ENCODE measurements around the gene LMO2.

Gene LMO2

DNA sequence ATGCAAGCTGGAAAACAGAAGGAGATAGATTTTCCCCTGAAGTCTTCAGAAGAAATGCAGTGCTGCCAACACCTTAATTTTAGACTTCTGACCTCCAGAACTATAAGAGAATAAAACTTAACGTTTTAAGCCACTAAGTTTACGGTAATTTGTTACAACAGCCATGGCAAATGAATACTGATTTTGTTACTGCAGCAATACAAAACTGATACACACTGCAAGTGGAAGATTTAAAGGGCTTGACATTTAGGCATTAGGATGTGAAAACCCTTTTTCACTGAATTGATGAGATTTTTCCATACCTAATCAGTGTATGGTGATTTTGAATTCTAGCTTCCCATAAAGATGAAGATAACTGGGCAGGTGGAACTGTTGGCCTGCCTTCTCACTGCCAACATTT lies 22.1 kb upstream of the LMO2 start:
- no peak for DNase-seq

DNA sequence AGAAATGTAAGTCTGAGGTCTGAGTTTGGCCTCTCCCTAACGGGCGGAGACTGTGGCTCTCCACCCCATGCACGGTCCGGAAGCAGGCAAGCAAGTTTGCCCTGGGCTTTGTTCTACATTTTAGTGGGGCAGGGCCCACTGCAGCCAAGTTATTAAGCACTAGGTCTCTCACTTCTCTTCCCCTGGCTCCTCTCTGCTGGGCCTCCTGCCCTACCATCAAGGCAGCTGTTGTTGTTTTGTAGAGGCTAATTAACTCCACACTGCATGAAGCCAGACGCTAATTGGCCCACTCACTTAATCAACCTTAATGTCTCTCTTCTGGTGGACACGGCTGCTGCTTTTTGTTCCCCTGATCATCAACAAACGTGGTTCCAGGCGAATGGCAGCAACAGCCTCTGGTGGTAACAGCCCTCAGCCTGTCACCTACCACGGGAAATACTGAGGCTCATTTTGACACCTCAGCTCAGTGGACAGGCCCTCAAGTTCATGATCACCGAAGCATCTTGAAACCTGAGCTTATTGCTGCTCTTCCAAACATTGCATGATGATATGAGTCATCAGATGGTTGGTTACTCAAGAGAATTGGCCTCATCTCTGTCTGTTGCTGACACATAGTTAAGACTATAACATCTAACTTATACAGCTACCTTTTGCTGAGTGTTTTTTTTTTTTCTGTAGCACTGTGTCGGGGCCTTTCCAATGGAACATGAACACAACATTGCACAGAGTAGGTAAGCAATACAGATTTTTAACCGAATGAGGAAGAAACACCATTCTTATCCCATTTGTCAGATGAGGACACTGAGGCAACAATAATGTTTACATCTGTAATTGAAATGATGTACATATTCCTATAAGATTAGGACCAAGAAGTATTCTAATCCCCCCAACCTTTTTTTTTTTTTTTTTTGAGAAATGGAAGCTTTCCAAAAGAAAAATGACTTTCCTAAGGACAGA lies 20.8 kb upstream of the LMO2 start:
- DNase-seq = no peak

DNA sequence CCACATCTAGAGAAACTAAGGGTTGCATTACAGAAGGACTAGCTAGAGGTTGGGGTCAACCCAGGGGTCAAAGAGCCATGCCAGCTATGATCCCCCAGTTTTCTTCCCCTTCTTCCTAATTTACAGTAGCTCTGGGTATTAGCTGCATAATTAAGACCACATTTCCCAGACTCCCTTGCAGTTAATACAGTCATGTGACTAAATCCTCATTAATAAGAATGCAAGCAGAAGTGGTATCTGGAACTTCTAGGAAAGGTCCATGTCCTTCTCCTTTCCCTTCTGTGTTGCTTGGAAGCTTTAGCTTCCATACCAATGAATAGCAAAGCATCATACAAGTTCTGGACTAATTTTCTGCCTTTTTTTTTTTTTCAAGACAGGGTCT lies 19.1 kb upstream of the LMO2 start:
- DNase-seq = no peak

DNA sequence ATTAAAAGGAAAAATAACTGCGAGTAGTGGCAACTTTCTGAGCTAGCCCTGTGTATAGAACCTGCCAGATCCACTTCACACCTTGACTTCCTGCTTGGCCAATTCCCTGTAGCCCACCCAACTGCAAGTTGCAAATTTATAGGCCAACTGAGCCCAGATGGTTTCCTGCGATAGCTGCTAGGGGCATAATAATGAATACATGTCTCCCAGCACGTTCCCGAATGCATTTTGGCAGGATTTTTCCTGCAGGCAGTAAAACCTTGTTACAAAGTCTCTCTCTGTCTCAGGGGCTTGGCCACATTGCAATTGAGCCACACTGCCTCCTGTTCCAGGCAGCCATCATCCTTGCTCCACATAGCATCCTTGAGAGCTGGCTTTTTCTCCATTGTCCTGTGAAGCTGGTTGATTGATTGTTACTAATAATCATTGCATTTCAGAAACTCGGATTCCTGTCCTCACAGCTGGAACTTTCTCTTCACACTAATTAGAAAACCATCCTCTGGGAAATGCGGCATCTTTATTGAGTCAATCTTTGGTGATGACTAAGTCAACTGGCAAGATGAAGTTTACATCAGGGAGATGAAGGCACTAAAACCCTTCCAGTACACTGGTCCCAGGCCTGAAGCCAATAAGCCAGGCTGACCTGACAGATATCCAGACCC lies 18.6 kb upstream of the LMO2 start:
- DNase-seq = no peak

DNA sequence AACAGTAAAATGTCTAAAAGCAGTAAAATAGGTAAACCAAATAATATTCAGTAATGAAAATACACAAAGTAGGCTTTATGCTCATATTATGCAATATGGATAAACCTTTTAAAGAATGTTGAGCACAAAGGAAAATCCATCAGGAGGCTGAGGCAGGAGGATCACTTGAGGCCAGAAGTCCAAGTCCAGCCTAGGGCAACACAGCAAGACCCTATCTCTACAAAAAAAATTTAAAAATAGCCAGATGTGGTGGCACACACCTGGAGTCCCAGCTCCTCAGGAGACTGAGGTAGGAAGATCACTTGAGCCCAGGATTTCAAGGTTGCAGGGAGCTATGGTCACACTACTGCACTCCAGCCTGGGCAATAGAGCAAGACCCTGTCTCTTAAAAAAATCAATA lies 17.7 kb upstream of the LMO2 start:
- no peak for DNase-seq

DNA sequence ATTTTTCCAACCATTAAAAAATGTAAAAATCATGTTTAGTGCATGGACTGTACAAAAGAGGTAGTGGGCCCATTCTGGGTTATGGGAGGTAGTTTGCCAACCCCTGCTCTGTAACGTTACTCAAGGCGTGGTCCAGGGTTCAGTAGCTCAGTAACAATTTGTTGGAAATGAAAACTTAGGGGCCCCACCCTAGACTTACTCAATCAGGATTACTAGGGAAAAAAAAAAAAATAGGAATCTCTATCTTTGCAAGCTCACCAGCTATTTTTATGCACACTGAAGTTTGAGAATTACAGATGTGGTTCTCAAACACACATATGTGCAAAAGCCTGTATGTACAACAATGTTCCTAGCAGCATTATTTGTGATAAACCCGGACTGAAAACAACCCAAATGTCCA lies 17.3 kb upstream of the LMO2 start:
- DNase-seq = no peak

DNA sequence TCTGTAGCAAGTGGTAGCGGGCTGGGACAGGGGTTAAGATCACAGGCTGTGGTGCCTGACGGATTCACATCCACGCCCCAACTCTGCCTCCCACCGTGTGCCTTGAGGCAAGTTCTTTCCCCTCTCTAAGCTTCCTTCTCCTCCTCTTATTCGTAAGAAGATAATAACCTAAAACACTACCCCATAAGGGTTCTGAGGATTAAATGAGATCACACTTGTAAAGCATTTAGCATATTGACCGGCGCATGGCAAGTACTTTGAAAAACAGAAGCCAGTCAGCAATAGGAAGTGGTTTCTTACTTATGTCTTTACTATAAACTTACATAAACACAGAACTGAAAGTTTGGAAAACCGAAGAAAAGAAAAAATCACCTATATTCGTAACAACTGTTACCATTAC lies 15.5 kb upstream of the LMO2 start:
- no peak for DNase-seq

DNA sequence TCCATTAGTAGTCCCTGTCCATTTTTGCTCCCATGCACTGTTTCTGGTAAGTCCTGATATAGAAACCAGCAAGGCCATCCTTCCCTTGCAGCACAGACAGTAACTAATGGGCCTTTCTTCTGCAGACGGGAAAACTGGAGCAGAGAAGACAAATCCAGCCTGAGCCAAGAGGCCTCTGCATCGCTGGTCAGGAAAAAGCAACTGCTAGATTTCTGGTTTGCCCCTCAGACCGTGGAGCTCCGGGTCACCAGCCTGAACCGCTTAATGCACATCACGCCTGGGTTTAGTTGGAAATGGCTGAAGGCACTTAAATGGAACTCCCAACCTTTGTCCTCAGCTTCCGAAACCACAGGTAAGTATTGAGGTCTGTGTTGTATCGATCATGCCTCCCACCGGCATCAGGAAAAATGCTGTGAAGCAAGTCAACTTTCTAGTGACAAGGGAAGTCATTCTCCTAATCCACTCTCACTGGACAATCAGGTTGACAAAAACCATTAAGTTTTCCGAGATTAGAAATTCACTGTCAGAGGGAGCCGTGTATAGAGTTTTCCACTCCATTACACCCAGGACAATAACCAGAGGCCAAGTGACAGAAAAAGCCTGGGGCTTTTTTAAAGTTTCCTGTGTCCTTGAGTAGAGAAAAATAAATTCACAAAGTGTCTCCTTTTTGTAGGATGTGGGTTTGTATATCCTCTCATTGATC lies 14.8 kb upstream of the LMO2 start:
- DNase-seq = no peak

DNA sequence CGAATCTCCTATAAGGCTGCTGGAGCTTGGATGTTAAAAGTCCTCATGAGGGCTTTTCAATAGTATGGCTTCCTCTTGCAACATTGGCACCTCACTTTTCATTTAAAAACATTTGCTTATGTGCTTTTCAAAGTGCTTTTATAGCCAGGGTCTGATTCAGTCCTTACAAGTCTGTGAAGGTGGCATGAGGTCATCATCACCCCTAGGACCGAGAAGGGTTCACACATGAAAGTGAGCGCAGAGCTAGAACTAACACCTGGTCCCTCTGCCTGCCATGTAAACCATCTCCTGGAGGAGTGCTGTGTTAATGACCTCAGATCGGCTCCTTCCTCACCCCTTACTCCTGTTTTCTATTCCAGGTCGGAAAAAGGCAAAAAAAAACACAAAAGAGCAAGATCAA lies 12.2 kb upstream of the LMO2 start:
- no peak for DNase-seq

DNA sequence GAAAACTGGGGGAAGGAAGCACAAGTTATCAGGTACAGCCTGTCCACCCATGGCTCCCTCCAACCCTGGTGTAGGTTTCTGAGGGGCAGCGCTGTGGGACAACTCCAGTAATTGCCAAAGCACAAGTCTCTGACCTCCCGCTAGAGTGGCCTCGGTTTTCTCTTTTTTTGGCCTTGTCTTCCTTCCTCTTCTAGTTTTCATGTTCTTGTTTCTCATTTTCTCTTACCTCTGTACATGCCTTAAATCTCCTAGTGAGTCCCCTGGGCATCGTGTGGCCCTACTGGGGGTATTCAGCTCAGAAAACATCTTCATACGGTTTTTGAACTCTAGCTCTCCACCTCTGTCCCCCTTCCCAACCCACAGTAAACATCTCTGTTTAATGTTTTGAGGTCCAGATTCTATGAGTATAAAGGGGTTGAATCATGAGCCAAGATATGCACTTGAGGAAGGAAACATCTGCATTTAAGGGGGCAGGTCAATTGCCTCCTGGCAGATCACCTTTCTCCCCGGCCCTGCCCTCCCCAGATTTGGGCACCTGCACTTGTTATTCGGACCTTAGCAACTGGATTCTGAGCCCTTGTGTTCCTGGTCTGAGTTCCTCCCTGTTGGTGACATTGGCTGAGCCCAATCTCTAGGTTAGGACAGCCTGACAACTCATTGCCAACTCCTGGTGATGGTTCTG lies 8.4 kb upstream of the LMO2 start:
- no peak for DNase-seq

DNA sequence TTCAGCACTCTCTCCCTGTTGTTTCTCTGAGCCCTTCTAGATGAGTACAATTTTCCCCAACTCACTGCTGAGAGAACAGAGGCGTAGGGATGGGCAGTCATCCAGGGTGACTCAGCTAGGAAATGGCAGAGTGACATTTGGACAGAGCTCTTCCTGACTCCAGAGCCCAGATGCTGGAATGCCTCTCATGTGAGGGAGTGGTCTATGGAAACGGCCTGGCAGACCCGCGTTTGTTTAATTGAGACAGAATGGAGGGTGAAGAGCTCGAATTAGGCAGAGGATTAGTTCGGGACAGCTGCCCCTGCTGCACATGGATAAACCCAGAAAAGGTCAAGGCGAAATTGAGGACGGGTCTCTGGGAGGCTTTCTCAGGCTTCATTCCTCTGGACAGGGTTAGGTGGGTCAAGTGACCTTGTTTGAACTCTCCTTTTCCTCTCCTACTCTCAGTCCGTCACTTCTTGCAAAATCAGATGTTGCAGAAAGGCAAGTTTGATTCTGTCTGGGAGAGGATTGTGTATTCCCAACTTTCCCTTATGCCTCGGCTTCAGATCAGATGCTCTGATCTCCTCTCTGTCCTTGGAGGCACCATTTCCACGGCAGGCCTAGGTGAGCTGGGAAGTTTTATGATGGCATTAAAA lies 7.6 kb upstream of the LMO2 start:
- DNase-seq = no peak

DNA sequence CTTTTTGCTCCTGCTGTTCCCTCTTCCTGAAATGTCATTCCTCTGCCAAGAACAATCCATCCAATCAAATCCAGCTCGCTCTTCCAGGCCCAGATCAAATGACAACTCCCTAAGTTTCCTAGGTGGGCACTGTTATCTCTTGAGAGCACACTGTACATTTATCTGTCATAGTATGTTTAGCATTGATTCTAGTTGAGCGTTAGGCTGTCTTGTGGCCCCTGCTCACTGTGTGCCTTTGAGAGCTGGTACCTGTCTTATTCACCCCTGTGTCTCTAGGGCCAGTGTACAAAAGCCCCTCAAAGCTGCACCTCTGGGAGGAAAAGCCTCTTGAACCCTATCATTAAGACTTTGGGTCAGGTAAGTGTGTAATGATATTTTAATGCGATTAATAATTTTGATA lies 7.1 kb upstream of the LMO2 start:
- no peak for DNase-seq

DNA sequence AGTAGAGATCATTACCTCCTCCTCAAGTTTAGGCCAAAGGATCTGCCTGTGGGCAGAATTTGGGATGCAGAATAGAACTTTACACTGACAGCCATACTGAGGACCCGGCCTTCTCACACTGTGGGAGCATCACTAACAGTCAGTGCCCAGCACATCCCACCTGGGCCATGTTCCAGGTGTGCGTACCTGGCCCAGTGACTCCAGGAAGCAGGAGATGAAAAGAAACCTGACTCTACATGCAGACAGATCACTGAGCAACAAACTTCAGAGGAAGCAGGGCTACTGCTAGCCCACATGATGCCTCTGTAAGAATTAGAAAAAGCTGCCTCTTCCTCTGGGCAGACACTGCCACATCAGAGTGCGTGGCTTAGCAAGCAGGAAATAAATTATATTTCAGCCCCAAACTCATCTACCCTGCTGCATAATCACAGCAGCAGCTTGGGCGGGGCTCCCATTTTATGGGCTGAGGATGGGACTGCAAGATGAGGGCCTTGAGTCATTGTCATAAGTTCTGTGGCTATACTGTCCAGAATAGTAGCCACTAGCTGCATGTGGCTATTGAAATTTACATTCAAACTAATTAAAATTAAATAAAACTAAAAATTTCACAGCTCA lies 6.0 kb upstream of the LMO2 start:
- no peak for DNase-seq

DNA sequence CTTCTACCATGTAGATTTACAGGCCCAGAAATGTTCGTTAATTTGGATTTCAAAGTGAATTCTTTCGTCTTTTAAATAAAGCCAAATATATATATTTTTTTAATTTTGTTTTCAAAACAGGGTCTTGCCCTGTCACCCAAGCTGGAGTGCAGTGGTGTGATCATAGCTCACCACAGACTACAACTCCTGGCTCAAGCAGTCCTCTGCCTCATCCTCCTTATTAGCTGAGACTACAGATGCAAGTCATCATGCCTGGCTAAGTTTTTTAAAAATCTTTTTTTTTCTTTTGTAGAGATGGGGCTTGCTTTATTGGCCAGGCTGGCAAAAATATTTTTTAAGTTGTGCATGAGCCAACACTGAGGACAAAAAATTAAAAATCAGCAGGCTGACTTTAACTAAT lies 5.0 kb upstream of the LMO2 start:
- DNase-seq = no peak

DNA sequence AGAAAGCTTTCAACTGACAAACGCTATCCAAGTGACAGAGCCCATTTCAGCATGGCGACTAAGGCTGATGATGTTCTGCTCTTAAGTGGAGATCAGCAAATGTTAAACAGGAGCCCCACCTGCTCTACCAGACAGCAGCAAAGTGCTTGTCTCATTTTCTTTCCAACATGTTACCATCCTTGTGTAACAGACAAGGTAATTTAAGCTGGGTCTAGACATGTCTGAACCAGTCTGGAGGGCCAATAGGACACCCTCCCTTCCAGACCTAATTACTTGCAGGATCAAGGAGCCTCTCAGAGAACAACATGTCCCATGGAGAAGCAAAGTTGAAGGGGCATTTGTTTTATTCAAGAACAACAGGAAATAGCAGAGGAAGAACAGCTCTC lies 3.9 kb upstream of the LMO2 start:
- DNase-seq = no peak

DNA sequence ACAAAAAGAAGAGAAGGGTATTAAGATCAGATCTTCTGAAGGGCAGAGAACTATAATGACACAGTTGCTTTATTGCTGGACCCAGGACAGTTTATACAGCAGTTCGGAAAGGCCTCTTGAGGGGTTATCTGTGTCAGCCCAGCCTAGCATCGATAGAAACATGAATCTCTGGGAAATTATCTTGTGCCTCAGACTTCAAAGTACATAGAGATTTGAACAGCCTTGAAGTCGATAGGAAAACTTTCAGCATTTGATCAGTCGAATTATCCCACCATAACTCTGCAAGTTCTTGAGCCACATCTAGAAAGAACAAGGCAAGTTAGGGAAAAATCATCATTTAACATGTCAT lies 2.5 kb upstream of the LMO2 start:
- DNase-seq = no peak

DNA sequence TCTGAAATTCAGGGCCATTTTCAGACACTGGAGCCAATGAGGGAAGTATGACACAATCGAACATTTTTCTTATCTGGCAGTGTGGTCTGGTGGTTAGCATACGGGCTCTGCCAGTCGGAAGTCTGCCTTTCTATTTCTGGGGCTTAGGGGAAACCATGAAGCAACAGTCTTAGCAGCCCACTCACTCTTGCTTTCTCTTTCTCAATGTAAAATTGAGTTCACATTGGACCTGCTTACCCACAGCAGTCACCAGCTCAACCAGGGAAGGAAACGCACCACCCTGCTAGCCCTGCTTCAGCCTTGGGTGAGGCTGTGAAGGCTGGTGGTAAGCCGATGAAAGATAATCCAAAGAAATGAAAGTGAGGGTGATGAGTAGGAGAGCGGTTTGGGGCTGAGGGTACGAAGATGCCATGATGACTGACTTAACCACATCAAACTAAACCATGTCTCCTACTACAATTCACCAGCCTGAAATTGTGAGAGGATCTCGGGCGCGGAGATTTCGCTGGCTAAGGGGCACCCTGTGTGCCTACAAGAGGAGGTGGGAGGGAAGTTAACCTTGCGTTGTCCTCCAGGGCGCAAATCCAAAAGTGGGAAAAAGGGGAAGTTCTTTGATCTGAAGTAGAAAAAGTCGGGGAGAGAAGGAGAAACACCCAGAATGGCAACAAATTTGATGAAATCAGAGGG lies 2.0 kb upstream of the LMO2 start:
- peak; percentile 77 for DNase-seq

DNA sequence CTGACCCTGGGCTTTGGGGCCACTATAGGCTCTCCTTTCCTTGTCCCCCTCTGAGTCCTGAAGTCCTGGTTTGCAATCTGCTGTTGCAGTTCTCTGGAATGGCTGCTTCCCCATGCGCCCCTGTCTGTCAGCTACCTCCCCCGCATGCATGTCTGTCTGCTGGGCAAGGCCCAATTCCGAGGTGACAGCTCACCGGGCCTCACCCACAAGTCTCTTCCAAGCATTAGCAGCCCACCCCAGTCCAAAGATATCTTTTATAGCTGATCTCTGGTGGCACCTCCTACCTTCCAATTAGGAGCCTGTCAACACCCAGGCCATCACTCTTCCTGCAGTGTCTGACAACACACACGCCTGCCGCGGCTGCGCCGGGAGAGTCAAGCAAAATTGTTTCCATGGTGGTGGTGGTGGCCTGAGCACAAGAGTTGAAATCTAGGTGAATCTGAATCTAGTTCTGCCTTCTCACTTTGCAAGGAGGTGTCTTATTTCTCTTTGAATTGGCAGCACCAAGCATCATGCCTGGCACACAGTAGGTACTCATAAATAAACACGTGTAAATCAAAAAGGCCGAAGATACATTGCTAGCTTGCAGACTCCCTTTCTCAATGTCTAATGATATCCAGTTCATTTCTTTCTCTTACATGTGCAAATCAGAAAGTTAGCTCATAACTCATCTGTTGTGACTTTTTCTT lies 1.2 kb upstream of the LMO2 start:
- DNase-seq = no peak

DNA sequence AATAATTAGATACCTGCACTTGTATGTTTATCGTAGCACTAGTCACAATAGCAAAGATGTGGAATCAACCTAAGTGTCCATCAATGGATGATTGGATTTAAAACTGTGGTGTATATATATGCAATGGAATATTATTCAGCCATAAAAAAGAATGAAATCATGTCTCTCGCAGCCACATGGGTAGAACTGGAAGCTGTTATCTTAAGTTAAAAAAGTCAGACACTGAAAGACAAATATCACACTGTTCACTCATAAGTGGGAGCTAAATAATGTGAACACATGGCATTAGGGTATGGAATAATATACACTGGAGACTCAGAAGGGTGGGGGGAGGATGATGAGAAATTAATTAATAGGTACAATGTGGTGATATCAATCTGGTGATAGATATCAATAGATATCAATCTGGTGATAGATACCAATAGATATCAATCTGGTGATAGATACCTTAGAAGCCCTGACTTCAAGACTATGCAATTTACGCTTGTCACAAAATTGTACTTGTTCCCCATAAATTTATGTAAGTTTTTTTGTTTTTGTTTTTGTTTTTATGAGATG lies 2.0 kb downstream of the LMO2 start:
- DNase-seq = no peak

DNA sequence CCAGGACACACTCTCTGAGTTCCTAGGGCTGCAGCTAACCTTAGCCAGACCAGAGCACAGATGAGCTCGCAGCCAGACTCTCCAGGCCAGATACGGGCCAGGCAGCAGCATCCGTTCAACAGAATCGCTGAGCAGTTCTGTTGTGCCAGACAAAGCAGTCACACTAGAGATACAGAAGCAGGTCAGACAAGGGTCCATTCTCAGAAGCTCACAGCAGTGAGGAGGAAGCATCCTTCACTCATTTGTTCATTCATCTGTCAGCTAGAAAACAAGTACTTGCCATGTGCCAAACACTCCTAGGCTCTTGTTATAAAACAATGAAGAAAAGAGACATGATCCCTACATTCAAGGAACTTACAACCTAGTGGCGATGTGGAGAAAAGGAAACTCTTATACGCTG lies 2.6 kb downstream of the LMO2 start:
- DNase-seq = no peak

DNA sequence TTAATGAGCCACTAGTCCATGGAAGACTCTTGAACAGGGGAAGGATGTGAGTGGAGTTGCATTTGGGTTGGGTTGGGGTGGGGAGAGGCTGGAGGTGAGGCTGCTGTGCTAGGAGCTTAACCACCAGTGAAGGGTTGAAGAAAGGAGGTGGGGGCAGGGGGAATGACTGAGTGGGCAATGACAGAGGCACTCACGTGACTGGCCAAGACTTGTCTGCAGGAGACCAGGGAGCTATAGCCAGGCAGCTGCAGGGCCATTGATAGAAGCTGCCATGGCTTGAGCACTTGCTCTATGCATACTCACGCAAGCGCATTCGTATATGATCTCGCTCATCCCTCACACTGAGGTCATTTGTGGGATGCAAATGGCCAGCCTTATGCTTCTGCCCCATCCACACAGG lies 4.0 kb downstream of the LMO2 start:
- DNase-seq = no peak
